Measurements from ENCODE around the gene UQCRQ.

UQCRQ gene

DNA sequence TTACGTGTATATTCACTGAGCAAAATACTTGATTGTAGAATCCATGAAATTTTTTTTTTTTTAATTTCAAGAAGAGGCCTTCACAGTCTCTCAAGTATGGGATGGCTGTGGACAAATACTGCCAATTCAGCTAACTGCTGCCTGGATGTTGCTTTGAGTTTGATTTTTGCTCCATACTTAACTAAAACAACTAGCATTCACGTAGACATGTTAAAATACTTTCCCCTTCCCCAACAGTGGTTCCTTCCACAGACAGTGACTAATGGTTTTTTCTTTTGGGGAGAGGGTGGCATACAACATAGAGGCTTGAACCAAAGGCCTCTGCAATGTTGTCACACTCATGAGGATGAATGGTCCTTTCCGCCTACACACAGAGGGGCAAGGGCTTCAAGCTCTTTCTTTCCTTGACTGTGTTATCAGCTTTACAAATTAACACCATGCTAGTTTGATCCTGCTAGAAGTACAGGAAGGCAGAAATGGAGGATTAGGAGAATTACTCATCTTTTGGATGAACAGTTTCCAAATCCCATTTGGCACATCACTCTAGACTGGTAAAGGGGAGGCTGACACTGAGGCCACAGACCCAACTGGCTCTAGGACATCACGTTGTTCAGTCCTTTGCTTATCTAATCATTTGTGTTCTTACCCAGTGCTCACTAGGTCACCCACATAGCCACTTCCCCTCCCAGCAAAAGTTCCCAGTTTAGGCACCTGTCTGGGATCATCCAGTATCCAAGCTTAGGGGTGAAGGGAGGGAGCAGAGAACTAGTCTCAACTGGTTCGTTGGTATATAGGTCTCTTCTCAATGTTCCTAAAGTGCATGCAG, 5.2 kb downstream of the UQCRQ start:
- DNase-seq (ENCODE audit: low read depth in 2 of 2), result no peak

DNA sequence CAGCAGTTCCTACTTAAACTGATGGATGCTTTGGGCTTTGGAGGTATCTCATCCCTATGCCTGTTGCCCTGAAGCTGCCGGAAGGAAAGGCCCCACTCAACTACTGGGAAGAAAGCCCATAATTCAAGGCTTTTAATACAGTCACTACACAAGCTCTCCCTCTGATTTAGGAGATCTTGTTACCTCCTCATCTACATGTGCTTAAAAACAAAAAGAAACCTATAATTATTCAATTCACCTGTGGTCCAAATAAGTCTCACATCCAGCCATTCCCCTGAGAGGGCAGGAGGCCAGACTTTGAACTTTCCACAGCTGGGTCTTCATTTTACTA, 6.3 kb downstream of the UQCRQ start:
- no peak for DNase-seq (ENCODE audit: low read depth in 2 of 2)

DNA sequence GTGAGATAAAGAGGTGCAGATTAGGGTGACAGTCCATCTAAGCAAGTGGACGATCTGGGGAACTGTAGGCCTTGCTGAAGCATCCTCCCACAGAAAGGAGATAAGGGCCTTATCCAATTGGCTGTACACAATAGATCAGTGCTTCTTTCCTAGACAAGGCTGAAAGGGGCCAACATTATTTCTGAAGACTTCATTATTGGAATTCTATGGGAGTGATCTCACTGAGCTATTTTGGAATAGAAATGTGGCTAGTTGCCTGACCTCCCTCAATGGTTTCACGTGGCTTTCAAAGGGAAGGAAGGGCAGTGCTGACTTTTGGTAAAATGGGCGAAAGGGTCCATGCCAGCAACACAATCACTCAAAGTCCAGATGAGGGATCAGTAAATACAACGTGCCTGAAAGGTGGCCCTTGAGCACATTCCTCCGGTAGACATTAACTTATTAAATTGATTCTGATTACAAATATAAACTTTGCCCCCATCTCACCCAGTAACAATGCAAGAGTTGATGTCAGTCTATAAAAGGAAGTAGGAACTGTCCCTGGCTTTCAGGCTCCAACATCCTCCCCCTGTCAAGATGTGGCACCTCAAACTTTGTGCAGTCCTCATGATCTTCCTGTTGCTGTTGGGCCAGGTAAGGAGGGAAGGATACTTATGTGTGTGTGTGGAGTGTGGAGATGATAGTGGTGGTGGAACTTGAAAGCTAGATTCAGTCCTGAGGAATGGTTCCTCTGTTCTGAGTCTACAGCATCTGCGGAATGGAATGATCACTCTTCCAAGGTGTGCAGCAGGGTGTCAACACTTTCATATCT, 6.9 kb downstream of the UQCRQ start, which contains the start of gene LEAP2:
Gene LEAP2, plus strand, starts transcription at position 550 of the 811 bp plus-strand sequence. Its CDS starts 27 bp downstream, at position 577.
- DNase-seq (ENCODE audit: low read depth in 2 of 2), result no peak

DNA sequence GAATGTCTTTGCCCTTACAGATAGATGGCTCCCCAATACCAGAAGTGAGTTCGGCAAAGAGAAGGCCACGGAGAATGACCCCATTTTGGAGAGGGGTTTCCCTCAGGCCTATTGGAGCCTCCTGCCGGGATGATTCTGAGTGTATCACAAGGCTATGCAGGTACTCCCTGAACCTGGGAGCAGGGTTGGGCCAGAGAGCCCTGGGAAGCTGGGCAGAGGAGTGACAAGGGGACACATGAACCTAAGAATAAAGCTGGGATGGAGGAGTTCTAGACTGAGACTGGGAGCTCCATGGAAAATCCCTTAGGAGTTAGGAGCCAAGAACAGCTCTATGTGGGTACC, 7.5 kb downstream of the UQCRQ start:
- no peak for DNase-seq (ENCODE audit: low read depth in 2 of 2)

DNA sequence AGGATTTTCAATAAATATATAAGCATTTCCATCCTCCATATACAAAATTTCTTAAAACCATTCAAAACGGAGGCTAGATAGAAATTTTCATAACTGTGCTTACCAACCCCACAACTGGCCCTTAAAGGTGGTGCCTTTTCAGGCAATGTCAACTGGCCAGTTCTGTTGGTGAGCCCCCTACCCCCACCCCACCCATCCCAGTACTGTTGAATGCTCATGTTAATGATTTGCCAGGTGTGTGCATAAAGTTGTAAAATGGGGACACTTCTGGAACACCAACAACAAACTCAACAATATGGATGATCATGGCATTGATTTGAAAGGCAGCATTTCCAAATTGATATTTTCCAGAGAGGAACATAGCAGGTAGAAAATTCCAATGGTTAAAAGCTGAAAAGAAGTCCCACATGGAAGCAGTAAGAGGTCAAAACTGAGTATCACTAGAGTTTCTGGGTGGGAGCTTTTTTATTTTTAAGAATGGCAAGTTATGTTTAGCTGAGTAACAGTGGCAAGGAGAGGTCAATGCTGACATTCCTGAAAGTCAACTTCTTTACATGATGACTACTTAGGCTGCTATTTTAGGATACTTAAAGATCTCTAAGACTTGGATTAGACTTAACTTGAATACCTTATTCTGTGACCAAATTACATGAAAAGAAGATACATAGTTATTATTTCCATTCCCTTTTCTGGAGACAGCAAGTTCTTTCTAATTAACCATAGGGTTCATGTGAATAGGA, 9.7 kb downstream of the UQCRQ start:
- DNase-seq (ENCODE audit: low read depth in 2 of 2), result no peak

DNA sequence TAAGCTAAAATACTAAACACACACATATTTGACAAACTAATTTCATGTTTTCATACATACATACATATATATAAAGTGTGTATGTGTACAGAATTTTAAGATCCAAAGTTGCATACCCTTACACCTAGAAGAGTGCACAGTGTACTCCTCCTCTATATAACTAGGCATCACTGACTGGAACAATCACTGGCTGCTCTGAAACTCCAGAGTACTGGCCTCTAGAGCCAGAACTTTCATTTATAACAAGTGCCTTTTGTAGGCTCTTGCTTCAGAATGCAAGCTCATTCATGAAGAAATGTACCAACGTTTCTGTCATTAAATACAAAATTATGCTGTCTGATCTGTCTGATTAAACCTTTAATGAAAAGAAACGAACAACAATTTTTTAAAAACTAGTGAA, 11.0 kb downstream of the UQCRQ start:
- DNase-seq (ENCODE audit: low read depth in 2 of 2), result no peak

DNA sequence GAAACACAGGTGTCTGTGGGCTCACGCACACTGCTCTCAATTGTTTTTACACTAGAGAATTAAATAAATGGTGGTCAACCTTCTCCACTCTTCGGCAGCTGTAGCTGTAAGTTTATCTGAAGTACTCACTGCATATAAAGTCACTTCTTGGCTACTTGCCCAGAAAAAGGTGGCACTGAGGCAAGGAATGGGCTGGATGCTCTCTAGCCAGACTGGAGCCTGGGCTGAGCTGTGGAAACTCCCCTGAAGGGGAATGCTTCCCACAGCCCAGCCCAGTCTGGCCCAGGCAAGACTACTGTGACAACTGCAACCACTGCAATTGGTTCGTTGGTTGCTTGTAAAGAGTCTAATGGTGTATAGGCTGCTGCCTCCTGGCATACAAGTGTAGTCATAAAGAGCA, 11.5 kb downstream of the UQCRQ start:
- no peak for DNase-seq (ENCODE audit: low read depth in 2 of 2)

DNA sequence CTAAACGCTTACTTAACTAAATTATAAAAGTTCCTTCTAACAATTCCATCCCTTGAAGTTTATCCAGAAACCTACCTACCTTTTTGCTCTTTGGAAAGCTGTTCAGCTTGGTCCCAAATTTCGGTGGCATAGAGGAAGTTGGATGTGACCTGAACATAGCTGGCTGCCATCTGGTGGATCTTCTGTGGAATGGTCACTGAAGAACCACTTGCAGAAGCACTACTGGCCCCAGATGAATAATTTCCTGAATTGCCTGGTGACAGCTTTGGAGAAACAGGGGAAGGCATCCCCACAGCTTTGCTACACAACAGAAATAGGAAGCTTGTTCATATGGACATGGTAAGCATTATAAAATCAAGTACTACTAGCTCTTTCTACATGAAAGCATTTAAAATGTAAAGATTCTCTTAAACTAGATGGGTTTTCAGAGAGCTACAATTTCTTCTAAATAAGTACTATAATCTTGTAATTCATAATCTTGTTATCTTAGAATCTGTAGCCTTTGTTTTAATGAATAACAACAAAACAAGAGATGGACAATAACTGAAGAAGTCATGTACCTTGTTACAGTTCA, 16.9 kb downstream of the UQCRQ start:
- DNase-seq (ENCODE audit: low read depth in 2 of 2), result no peak

DNA sequence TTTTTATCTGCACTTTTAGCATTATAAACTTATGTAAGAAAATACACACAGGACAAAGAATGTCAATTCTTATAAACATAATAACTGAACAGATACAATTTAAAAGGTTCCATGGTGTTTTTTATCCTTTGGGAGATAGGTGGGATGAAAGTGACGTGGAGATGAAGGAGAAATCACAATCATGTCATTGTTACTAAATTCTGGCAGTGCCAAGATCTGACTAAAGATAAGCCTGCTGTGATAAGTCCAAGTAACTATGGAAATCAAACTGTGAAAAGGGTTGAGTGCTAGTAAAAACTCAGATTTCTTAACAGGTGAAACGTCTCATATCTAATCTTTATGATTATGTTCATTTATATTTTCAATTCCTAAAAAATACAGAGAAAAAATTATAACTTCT, 18.1 kb downstream of the UQCRQ start:
- DNase-seq (ENCODE audit: low read depth in 2 of 2), result no peak

DNA sequence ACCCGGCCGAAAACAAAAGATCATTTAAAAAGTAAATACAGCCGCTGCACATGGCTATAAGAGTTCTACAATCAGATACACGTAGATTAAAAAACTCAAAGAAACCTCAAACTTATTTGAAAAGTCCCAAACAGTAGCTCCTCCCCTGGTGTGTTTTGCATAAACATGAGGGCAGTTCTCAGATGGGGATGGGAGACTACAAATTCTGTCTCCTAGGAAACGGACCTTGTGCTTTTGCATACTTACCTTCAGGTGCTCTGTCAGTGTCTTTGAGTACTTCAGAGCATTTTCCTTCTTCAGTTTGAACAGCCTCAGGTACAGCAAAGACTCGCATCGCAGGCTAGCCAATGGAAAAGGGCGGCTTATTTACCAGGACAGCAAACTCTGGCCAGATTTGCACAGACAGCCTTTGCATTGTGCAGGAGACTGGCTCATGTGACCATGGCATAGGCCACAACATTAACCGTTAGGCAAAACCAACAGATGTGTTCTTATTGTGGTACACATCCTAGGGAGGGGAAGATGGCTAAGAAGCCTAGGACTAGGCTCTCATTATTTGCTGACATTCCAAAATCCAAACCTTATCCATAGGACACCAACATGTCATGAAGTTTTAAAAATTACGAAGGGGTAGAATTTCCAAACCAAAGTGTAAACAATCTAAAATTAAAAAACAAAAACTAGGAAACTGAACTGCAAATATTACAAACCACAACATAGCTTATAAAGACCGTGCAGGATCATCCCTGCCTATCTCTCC, 19.8 kb downstream of the UQCRQ start:
- DNase-seq (ENCODE audit: low read depth in 2 of 2), result no peak

DNA sequence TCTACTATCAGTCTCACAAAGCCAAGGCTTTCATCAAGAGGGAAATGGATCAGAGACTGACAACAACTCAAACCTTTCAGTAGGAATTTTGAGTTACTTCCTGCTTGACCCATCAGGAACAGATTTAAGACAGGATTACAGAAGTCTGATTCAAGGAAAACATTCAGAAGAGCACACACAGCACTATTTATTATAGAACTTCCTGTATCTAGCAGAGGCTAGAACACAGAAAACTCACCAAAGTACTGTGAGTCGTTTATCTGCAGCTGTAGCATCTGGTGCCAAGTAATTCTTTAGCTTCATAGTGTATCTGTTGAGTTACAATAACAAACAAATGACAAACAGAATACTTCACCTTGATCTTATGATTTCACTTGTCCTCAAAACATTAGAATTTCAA, 20.8 kb downstream of the UQCRQ start:
- DNase-seq (ENCODE audit: low read depth in 2 of 2), result no peak

DNA sequence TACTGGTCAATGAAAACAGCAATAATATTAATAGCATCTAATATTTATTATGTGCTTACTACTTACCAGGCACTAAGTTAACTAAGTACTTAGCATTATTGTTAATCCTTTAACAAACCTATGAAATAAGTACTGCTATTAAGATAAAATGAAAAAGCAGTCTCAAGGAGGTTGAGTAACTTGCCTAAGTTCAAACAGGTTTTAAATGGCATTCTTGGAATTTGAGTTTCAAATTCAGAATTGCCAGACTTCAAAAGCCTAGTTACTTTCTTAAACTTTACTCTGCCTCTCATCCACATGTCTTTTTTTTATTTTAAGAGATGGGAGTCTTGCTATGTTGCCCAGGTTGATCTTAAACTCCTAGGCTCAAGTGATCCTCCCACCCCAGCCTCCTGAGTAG, 23.1 kb downstream of the UQCRQ start:
- DNase-seq (ENCODE audit: low read depth in 2 of 2), result no peak

DNA sequence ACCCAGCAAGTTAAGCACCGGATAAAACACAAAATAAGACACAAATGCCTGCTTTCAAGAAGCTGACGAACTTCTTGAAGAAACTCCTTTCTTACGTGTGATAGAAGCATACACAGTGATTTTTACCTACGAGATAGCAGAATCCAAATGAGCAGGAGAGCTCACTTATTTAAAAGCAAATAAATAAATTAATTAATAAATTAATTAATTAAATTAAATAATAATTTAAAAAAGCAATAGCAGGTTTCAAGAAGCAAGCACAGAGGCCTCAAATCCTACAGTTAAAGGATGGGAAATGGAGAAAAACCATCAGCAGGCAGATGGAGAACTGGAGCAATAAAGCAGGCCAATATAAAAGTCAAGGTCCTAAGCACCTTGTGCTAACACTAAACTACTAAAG, 24.4 kb downstream of the UQCRQ start:
- no peak for DNase-seq (ENCODE audit: low read depth in 2 of 2)

DNA sequence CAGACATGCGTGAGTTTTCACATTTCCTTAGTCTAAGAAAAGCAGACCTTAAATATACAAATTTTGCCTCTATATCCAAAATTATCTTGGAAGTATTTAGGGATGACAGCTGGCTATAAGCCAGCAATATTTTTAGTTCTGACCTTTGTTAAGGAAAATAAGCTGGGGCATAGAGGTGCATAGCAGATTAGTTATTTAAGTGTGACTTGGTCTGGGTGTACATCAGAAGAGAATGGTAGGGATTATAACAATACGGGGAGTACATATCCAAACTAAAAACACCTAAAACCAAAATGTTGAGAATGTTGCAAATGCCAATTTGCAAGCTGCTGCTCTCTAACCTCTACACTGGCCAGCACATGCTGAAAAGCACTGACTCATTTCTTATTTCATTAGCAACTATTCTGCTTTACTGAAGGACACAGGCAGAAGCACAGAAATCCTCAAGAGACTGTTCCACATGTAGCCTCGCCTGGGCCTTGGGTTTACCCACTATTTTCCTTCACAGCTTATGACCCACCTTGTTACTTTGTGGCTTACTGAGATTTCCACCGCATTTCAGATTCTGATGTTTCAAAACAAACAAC, 29.4 kb downstream of the UQCRQ start:
- DNase-seq (ENCODE audit: low read depth in 2 of 2), result no peak

DNA sequence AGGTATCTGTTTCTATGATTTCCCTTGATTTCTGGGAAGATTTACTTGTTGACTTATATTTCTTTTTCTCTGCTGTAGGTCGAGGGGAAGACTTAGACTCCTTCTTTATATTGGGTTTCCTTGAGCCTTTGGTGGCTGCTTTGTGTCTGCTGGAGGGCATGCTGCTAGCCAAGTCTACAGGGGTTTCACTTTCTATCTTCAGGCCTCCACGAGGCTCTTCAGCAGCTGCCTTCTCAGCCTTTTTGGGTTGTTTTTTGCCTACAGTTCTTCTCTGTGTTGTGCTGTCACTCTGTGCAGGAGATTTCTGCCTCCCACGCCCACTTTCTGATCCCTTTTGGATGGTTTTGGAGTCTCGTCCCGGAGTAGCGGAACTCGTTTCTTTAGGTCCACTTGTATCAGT, 30.2 kb downstream of the UQCRQ start:
- no peak for DNase-seq (ENCODE audit: low read depth in 2 of 2)

DNA sequence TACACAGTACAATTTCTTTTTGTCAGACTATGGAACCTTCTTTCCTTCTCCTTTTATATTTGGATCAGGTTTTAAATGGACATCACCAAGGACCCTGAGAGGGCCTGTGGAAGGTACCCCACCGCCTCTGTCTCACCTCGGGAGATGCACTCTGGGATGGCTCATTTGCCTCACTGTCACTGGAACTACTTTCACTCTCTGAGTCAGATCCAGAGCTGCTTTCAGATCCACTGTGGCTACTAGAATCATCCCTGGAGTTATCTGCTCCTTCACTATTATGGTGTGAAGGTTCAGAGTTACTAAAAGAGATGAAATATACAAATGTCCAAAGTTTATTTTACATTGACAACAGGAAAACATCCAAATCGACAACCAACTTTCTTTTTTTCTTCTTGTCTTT, 31.7 kb downstream of the UQCRQ start:
- no peak for DNase-seq (ENCODE audit: low read depth in 2 of 2)

DNA sequence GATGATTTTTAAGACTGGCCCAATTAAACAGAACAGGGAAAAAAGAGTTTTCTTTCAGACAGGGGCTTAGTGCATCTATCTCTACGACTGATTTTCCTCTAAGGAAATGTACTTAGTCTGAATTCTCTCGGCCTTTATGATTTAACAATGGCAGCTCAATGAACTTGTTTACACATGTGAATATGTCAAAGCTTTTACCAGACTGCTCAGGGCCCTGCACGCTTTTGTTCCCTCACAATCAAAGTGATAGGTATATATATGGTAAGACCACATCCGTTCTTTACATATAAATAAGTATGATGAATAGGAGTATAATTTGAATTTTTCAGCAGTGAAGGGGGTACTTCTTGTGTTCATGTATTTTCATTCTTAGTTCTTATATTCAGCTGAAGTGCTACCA, 34.6 kb downstream of the UQCRQ start:
- no peak for DNase-seq (ENCODE audit: low read depth in 2 of 2)

DNA sequence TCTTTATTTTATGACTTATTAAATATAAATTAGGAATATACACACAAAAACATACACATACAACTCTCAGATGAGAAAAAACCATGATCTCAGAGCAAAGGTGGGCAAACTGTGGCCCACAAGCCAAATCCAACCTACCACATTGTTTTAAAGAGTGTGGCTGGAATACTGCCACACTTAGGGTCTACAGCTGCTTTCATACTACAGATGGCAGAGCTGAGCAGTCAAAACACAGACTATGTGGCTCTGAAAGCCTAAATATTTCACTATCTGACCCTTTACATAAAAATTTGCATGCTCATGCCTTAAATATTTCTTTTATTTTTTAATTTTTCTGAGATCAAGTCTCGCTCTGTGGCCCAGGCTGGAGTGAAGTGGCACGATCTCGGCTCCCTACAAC, 35.3 kb downstream of the UQCRQ start:
- DNase-seq (ENCODE audit: low read depth in 2 of 2), result no peak

DNA sequence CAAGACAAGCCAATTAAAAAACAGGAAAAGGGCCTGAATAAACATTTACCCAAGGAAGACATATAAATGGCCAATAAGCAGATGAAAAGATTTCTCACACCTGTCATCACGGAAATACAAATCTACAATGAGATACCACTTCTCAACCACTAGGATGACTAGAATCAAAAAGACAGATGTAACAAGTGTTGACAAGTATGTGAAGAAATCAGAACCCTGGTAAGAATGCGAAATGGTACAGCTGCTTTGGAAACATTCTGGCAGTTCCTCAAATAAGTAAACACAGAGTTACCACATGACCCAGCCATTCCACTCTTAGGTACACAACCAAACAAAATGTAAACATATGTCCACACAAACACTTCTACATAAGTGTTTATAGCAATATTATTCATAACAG, 39.5 kb downstream of the UQCRQ start:
- DNase-seq (ENCODE audit: low read depth in 2 of 2), result no peak

DNA sequence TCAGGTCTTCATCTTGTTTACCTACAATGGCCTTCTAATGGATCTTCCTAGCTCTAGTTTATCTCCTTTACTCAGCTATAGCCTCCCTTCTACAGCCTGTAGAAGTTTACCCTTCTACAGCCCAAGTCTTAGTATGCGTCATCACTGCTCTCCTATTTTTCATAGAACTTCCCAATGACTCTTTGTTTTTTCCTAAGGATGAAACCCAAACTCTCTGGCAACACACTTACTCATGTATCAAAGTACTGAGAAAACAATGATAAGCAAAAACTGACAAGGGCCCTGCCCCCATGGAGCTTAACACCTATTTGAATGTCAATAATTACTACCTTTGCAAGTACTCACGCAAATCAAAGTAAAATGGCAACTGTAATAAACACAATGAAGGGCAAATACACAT, 40.7 kb downstream of the UQCRQ start:
- DNase-seq (ENCODE audit: low read depth in 2 of 2), result no peak

DNA sequence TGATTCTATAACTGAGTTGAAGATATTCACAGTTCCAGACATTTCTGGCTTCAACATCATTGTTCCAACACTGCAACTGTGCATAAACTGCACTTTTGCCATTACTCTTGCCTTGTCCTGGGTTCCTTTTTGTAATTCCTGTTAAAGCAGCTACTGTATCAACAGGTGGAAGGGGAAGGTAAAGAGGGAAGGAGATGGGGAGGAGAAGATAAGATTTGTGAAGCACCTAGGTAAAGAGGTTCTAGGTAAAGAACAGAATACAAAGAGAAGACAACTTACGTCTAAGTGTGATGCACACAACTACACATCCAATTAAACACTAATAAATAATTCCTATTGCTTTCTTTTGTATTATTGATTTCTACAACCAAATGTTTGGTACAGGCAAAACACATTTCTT, 43.3 kb downstream of the UQCRQ start:
- no peak for DNase-seq (ENCODE audit: low read depth in 2 of 2)

All from stimulated activated CD4-positive, alpha-beta T cell treated with anti-CD3 and anti-CD28 coated beads, Interleukin-1b, Interleukin-23, amount 100 ng/mL, for 4 hours (primary cell).